ENCODE data around the gene ZNF546.
A peak's percentile ranks its signal among the peaks of the same experiment; 100 is the strongest.
"Not testable (repeated sequence)": the region's sequence is repeated elsewhere in the genome, so short reads cannot be mapped to it uniquely, and the experiment has no call there.

The ZNF546 gene

GRCh38 chr19:39996811-39997637 lies at the start of gene ZNF546:
ZNF546 (plus strand) TSS chr19:39997060; CDS start chr19:39998327, 1,267 bp downstream.
- peak; percentile 97 for DNase-seq (ENCODE audit: low spot score)

GRCh38 chr19:39949026-39949747 lies 47.7 kb upstream of the ZNF546 start:
- DNase-seq (ENCODE audit: low spot score): no peak

GRCh38 chr19:39951065-39951650 lies 45.7 kb upstream of the ZNF546 start:
- DNase-seq (ENCODE audit: low spot score): no peak

GRCh38 chr19:39951686-39952085 lies 45.2 kb upstream of the ZNF546 start:
- DNase-seq (ENCODE audit: low spot score): no peak

- DNase-seq (ENCODE audit: low spot score): no peak
Measured at GRCh38 chr19:39953915-39954314, 42.9 kb upstream of the ZNF546 start.

DNA sequence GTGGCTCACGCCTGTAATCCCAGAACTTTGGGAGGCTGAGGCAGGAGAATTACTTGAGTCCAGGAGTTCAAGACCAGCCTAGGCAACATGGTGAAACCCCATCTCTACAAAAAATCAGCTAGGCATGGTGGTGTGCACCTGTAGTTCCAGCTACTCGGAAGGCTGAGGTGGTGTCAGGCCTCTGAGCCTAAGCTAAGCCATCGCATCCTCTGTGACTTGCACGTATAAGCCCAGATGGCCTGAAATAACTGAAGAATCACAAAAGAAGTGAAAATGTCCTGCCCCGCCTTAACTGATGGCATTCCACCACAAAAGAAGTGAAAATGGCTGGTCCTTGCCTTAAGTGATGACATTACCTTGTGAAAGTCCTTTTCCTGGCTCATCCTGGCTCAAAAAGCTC lies 39.0 kb upstream of the ZNF546 start:
- DNase-seq (ENCODE audit: low spot score): not testable (repeated sequence)

GRCh38 chr19:39958942-39959341 lies 37.9 kb upstream of the ZNF546 start:
- not testable (repeated sequence) for DNase-seq (ENCODE audit: low spot score)

DNA sequence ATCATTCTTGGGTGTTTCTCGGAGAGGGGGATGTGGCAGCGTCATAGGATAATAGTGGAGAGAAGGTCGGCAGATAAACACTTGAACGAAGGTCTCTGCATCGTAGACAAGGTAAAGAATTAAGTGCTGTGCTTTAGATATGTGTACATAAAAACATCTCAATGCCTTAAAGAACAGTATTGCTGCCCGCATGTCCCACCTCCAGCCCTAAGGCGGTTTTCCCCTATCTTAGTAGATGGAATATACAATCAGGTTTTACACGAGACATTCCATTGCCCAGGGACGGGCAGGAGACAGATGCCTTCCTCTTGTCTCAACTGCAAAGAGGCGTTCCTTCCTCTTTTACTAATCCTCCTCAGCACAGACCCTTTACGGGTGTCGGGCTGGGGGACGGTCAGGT lies 37.5 kb upstream of the ZNF546 start:
- not testable (repeated sequence) for DNase-seq (ENCODE audit: low spot score)

DNA sequence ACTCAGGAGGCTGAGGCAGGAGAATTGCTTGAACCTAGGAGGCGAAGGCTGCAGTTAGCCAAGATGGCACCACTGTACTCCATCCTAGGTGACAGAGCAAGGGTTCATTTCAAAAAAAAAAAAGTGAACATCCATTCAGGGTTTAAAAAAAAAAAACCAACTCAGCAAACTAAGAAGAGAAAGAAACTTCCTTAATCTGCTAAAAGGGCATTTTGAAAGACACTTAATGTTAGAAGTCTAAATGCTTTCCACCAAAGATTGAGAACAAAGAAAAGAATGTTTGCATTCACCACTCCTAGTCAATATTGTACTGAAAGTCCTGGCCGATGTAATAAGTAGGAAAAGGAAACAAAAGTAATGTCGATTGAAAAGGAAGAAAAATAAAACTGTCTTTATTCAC lies 33.0 kb upstream of the ZNF546 start:
- no peak for DNase-seq (ENCODE audit: low spot score)

DNA sequence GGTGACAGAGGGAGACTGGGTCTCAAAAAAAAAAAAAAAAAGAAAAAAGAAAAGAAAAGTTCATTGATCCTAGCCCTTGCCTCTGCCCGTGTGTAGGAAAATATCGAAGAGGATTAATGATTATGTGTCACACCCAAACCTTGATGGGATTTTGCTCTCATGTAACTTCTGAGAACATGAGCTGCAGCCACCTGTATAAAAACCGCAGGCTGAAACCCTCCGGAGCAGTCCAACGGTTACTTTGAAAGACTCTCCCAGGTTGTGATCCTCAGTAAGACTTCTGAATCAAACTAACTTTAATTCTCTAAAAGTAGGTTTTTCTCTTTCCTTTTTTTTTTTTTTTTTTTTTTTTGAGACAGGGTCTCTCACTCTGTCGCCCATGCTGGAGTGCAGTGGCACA lies 30.2 kb upstream of the ZNF546 start:
- no peak for DNase-seq (ENCODE audit: low spot score)

GRCh38 chr19:39967561-39967960 lies 29.3 kb upstream of the ZNF546 start:
- DNase-seq (ENCODE audit: low spot score): no peak

GRCh38 chr19:39968789-39969188 lies 28.1 kb upstream of the ZNF546 start:
- DNase-seq (ENCODE audit: low spot score): no peak

DNA sequence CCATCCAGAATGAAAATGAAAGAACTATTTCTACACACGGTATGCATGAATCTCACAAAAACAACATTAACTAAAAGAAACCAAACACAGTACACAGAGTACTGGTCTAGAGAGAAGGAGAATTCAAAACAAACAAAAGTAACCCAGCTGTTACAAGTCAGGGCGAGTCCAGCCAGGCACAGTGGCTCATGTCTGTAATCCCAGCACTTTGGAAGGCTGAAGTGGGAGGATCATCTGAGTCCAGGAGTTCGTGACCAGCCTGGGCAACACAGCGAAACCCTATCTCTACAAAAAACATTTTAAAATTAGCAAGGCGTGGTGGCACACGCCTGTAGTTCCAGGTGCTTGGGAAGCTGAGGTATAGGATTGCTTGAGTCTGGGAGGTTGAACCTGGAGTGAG lies 27.6 kb upstream of the ZNF546 start:
- DNase-seq (ENCODE audit: low spot score): no peak

- no peak for DNase-seq (ENCODE audit: low spot score)
Measured at GRCh38 chr19:39969681-39970424, 27.0 kb upstream of the ZNF546 start.

- no peak for DNase-seq (ENCODE audit: low spot score)
Measured at GRCh38 chr19:39970425-39970674, 26.5 kb upstream of the ZNF546 start.

DNA sequence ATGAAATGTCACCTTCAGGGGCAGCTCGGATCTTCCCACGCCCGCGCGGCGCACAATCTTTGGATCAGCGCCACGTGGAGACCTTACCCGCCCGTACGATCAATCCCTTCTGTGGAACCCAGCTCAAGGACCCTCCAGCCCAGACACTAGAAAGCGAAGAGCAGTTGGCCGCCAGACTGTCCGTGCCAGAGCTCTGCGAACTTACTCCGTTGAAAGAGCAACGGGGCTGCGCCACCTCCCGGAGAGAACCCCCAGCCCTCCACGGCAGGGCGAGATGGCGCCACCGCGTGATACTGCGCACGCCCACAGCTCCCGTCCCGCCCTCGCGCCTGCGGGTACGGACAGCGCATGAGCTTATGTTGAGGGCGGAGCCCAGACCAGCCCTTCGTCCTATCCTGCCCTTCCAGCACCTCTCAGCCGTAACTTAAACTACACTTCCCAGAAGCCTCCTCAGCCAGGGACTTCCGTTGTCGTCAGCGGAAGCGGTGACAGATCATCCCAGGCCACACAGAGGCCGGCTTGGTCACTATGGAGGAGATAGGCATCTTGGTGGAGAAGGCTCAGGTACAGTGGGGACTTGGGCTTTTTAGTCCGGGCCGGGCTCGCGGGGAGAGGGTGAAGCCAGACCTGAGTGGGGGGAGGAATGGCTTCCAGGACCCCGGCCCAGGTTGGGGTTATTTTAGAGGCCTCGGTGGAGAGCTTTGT lies 26.0 kb upstream of the ZNF546 start, which contains the start of gene PSMC4:
TSS of gene PSMC4 (plus strand) at position 491 of the 705 bp plus-strand sequence. CDS start at position 529, 38 bp downstream.
- peak; percentile 99 for DNase-seq (ENCODE audit: low spot score)

GRCh38 chr19:39971380-39972035 lies 25.4 kb upstream of the ZNF546 start:
- no peak for DNase-seq (ENCODE audit: low spot score)

DNA sequence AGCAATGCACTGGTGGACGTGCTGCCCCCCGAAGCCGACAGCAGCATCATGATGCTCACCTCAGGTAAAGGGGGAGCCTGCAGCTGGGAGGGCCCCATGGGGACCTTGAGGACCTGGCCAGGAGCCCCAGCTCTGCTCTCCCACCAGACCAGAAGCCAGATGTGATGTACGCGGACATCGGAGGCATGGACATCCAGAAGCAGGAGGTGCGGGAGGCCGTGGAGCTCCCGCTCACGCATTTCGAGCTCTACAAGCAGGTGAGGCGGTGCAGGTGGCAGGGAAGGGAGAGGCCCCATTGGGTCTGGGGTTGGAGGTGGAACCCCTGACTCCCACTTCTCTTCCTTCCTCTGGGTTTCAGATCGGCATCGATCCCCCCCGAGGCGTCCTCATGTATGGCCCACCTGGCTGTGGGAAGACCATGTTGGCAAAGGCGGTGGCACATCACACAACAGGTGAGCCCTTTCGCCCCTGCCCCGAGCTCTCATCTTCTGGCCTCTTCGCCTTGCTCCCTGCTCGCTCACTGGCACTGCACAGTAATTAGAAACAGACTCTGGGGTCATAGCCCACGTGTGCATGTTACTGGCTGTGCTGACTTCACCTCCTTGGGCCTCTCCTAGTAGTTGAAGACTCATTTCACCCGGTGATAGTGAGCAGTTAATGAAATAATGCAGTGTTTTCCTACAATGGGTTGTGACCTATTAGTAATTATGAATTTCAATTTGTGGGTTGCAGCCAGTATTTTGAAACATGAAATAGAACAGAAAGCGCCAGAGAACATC lies 22.3 kb upstream of the ZNF546 start:
- no peak for DNase-seq (ENCODE audit: low spot score)

DNA sequence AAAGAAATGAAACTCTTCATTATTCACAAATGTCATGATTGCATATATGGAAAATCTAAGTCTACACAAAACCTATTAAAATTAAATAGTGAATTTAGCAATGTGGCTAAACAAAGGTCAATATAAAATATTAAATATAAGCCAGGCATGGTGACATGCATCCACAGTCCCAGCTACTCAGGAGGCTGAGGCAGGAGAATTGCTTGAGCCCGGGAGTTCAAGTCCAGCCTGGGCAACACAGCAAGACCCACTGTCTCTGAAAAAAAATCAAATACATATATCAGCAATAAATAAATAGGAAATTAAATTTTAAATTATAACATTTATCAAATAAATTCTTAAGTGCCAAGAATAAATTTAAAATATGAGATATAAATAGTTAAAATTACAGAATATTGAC lies 14.0 kb upstream of the ZNF546 start:
- no peak for DNase-seq (ENCODE audit: low spot score)

- no peak for DNase-seq (ENCODE audit: low spot score)
Measured at GRCh38 chr19:39983695-39984300, 13.1 kb upstream of the ZNF546 start.
